A549 (cell line): ENCODE measurements around the gene LAMC2.

ENCODE experiments used
- BHLHE40 ChIP-seq: IDR thresholded peaks from 2 replicates; pipeline ENCODE4 v1.6.1; 2012; ENCODE audit warnings: low read depth, low read length, inconsistent platforms
- CEBPB ChIP-seq, 2 experiments: fragments of >200 bp in 1 of 2; sonication (Bioruptor Twin) in 1 of 2; formaldehyde crosslinking in 1 of 2; IDR thresholded peaks; 2 replicates each; pipeline ENCODE4 v1.6.1; 2012 to 2016
- CTCF ChIP-seq: fragments of >200 bp; sonication (Bioruptor Twin); formaldehyde crosslinking; IDR thresholded peaks from 3 replicates; pipeline ENCODE4 v1.5.1; 2016
- EHF ChIP-seq: fragments of 250-450 bp; sonication (Bioruptor Pico); IDR thresholded peaks from 2 replicates; pipeline ENCODE4 v1.5.0; 2020; ENCODE audit warnings: mild to moderate bottlenecking
- KDM5A ChIP-seq: fragments of 200-600 bp; sonication (generic); IDR thresholded peaks from 2 replicates; pipeline ENCODE4 v1.6.1; 2016; ENCODE audit warnings: antibody characterized with exemption, mild to moderate bottlenecking
- NPAS2 ChIP-seq: fragments of 250-450 bp; sonication (Bioruptor Pico); IDR thresholded peaks from 2 replicates; pipeline ENCODE4 v1.8.0; 2022; ENCODE audit warnings: mild to moderate bottlenecking, moderate library complexity, borderline replicate concordance
- SMC3 ChIP-seq: fragments of >200 bp; sonication (Bioruptor Twin); formaldehyde crosslinking; IDR thresholded peaks from 3 replicates; pipeline ENCODE4 v1.6.1; 2018; ENCODE audit warnings: inconsistent platforms
- ZFP36 ChIP-seq: fragments of 450-650 bp; IDR thresholded peaks from 2 replicates; pipeline ENCODE4 v1.6.1; 2014; ENCODE audit warnings: borderline replicate concordance; ENCODE audit not compliant: partially characterized antibody

DNA sequence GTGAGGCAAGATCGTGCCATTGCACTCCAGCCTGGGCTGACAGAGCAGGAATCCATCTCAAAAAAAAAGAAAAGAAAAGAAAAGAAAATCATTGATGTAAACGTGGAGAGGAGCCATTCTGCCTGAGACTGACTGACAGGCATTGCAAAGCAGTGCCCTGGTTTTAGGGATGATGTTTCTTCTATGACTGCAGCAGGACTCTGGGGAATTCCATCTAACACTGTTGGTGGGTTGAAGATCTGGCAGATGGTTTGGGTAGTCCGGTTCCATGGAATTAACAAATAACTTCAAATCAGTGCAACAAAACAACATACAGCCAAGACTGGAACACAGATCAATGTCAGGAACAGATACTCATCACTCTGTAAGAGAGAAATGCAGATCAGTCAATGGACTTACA is 17.8 kb upstream of the LAMC2 start:
- TF ChIP-seq BHLHE40 (no peak), SMC3 (no peak), CTCF (no peak), KDM5A (no peak), EHF (CRISPR knock-in tag) (no peak), ZFP36 (no peak), CEBPB (IDR thresholded peaks at IDR 0.05) (no peak), NPAS2 (CRISPR knock-in tag) (no peak)
